Osteoblast (primary cell): ENCODE results near the gene KIAA0319L. TPM values are rescaled to one million over a fixed set of nuclear protein-coding genes. Genes with fewer than 3 reads are reported as not detected.

Experiments
- DNase-seq: peaks from one replicate; pipeline ENCODE4 v3.0.0; 2011; ENCODE audit warnings: low spot score, mixed read lengths; ENCODE audit not compliant: insufficient read length; ENCODE audit errors: missing footprints
- H2AFZ ChIP-seq: 2 replicates; pipeline ENCODE4 v1.6.0; 2011; ENCODE audit warnings: mild to moderate bottlenecking, low read length
- H3K27ac ChIP-seq: 2 replicates; pipeline ENCODE4 v1.5.1; 2011; ENCODE audit warnings: mild to moderate bottlenecking, low read depth, low read length, moderate library complexity
- H3K27me3 ChIP-seq: 2 replicates; pipeline ENCODE4 v1.6.0; 2012; ENCODE audit warnings: mild to moderate bottlenecking, control low read depth, inconsistent platforms, low read length, moderate library complexity; ENCODE audit not compliant: insufficient read depth
- H3K36me3 ChIP-seq: 2 replicates; pipeline ENCODE4 v1.5.1; 2011; ENCODE audit warnings: mild to moderate bottlenecking, low read length, control low read depth, moderate library complexity; ENCODE audit not compliant: insufficient read depth
- H3K4me1 ChIP-seq: 2 replicates; pipeline ENCODE4 v1.5.1; 2011; ENCODE audit warnings: mild to moderate bottlenecking, low read length, control low read depth, moderate library complexity; ENCODE audit not compliant: insufficient read depth
- H3K4me2 ChIP-seq: 2 replicates; pipeline ENCODE4 v1.6.0; 2011; ENCODE audit warnings: mild to moderate bottlenecking, low read length; ENCODE audit not compliant: insufficient read depth
- H3K4me3 ChIP-seq: fragments of 200-600 bp; sonication (generic); 3 replicates; pipeline ENCODE4 v1.5.1; 2012; ENCODE audit warnings: mild to moderate bottlenecking, low read length, inconsistent platforms; ENCODE audit not compliant: insufficient read depth
- H3K79me2 ChIP-seq: 2 replicates; pipeline ENCODE4 v1.6.0; 2012; ENCODE audit warnings: mild to moderate bottlenecking, low read length, control low read depth, inconsistent platforms; ENCODE audit not compliant: insufficient read depth
- H3K9me3 ChIP-seq: 2 replicates; pipeline ENCODE4 v1.5.1; 2011; ENCODE audit warnings: low read depth, low read length, control low read depth
- H4K20me1 ChIP-seq: 2 replicates; pipeline ENCODE4 v1.6.0; 2012; ENCODE audit warnings: mild to moderate bottlenecking, low read length, control low read depth; ENCODE audit not compliant: insufficient read depth
- total RNA-seq: library from RNA; depleted of rRNA; stranded (reverse); fragments of >200 nt; gene quantifications from 2 replicates; pipeline ENCODE4 v1.2.3, GENCODE V29; 2012
- TF ChIP-seq, protein P1 (sequence below): IDR thresholded peaks from 2 replicates; pipeline ENCODE4 v1.5.1; 2011; ENCODE audit warnings: mild to moderate bottlenecking, low read depth, low read length, moderate library complexity; ENCODE audit errors: extremely low read depth

The KIAA0319L gene
- total RNA-seq, 1 donor, result 44.9 TPM

DNA sequence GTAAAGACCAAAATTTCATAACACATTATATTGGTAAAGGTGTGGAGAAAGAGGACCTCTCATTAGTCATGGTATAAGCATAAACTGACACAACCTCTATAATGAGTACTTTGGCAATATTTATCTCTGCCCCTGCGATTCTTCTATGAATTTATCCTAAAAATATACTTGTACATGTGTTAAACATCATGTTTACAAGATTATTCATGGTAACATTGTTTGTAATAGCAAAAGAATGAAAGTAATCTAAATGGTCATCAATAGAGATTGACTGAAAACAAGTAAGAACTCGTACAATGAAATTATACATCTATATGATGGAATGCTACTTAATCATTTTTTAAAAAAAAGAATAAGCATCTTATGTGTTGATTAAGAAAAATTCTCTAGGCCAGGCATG lies 96.4 kb downstream of the KIAA0319L start:
- Histone ChIP-seq H3K27me3 (no peaks in the 10 kb centered on the region), H2AFZ (no peak overlapping the region), H3K27ac (no peak overlapping the region), H3K4me1 (no peaks in the 10 kb centered on the region), H3K4me2 (no peak overlapping the region), H3K4me3 (no peak overlapping the region), H3K9me3 (no peaks in the 10 kb centered on the region), H3K79me2 (no peaks in the 10 kb centered on the region), H4K20me1 (no peaks in the 10 kb centered on the region), H3K36me3 (peaks cover 23% of the 10 kb centered on the region)
- DNase-seq, result no peak
- TF ChIP-seq, protein P1, sequence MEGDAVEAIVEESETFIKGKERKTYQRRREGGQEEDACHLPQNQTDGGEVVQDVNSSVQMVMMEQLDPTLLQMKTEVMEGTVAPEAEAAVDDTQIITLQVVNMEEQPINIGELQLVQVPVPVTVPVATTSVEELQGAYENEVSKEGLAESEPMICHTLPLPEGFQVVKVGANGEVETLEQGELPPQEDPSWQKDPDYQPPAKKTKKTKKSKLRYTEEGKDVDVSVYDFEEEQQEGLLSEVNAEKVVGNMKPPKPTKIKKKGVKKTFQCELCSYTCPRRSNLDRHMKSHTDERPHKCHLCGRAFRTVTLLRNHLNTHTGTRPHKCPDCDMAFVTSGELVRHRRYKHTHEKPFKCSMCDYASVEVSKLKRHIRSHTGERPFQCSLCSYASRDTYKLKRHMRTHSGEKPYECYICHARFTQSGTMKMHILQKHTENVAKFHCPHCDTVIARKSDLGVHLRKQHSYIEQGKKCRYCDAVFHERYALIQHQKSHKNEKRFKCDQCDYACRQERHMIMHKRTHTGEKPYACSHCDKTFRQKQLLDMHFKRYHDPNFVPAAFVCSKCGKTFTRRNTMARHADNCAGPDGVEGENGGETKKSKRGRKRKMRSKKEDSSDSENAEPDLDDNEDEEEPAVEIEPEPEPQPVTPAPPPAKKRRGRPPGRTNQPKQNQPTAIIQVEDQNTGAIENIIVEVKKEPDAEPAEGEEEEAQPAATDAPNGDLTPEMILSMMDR, result no peak

DNA sequence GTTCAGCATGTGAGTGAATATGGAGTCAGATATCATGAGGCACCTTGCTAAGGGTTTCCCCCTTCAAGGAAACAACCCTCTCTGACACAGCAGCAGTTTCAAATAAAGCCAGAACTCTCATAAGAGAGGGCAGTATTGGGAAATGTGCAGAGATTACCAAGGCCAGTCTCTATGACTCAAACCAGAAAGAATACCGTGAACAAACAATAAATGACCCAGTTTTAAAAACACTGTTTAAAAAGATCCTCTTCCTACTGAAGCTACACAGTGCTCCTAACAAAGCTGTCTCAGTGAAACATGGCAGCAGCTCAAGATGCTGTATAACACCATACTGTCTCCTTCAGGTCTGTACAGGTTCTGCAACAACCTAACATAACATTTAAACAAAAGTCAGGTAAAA lies 102.6 kb downstream of the KIAA0319L start:
- Histone ChIP-seq H3K27ac (peak overlapping the region; percentile 75), H3K4me1 (peaks cover 29% of the 10 kb centered on the region), H3K79me2 (no peaks in the 10 kb centered on the region), H3K4me2 (peak overlapping the region; percentile 59), H3K9me3 (no peaks in the 10 kb centered on the region), H2AFZ (no peak overlapping the region), H4K20me1 (peaks cover 16% of the 10 kb centered on the region), H3K4me3 (no peak overlapping the region), H3K27me3 (no peaks in the 10 kb centered on the region), H3K36me3 (peaks cover 30% of the 10 kb centered on the region)
- TF ChIP-seq, protein P1, result peak; percentile 41
- DNase-seq, result peak; percentile 80

DNA sequence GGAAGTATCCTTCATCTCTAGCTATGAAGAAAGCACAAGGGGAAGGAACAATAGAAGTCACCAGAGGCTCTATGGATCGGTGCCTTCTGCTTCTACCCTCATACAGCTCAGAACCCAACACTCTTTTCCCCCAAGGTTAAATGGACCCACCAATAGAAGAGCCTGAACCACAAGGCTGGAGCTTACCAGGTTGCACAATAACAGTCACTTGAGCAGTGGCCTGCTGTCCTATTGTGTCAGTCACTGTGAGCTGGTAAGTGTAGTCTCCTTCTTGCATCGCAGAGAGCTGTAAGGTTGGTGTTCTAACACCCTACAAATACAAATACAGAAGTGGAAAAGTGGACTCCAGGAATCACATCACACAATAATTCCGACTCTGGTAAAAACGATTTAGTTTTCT lies 103.0 kb downstream of the KIAA0319L start:
- Histone ChIP-seq H3K4me3 (no peak overlapping the region), H3K36me3 (peaks cover 29% of the 10 kb centered on the region), H3K79me2 (no peaks in the 10 kb centered on the region), H3K27ac (peak overlapping the region; percentile 75), H3K9me3 (no peaks in the 10 kb centered on the region), H4K20me1 (peaks cover 16% of the 10 kb centered on the region), H3K4me2 (peak overlapping the region; percentile 34), H3K27me3 (no peaks in the 10 kb centered on the region), H2AFZ (no peak overlapping the region), H3K4me1 (peaks cover 33% of the 10 kb centered on the region)
- TF ChIP-seq, protein P1, result no peak
- no peak for DNase-seq

DNA sequence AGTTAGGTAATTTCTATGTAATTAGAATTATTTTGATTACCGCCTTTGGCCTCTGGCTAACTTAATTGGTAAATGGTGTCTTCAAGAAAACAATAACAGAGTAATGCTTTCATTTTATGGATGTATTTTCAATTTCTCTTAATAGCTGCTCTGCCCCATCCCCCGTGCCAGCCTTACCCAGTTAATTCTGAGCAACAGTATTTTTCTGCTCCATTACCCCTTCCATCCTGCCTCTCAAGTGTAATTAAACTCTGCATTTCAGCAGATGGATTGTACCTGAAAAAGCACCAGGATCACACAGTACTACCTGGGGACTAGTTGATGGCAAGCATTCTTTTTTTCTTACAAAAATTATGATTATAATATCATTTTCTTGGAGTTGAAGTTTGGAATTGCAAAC lies 104.2 kb downstream of the KIAA0319L start:
- Histone ChIP-seq H3K4me2 (no peak overlapping the region), H3K4me3 (no peak overlapping the region), H3K27ac (no peak overlapping the region), H4K20me1 (peaks cover 16% of the 10 kb centered on the region), H3K79me2 (no peaks in the 10 kb centered on the region), H3K27me3 (no peaks in the 10 kb centered on the region), H2AFZ (no peak overlapping the region), H3K4me1 (peaks cover 45% of the 10 kb centered on the region), H3K9me3 (no peaks in the 10 kb centered on the region), H3K36me3 (peaks cover 29% of the 10 kb centered on the region)
- TF ChIP-seq, protein P1, result no peak
- no peak for DNase-seq
